ENCODE results near the gene FAM20A.

Gene FAM20A

GRCh38 chr17:68567581-68567980 lies 33.6 kb downstream of the FAM20A start:
- H3K36me3 ChIP-seq = no peaks in the 10 kb centered on the region
- H3K4me2 ChIP-seq = no peak overlapping the region
- no peaks in the 10 kb centered on the region for H4K20me1 ChIP-seq
- H3K9ac ChIP-seq = no peak overlapping the region
- no peak overlapping the region for H3K4me3 ChIP-seq
- no peak for TF ChIP-seq Cebpa-rat (IDR thresholded peaks at IDR 0.05)
- no peaks in the 10 kb centered on the region for H3K9me3 ChIP-seq
- H3K4me1 ChIP-seq = no peaks in the 10 kb centered on the region
- no peak overlapping the region for H3K27ac ChIP-seq
- no peaks in the 10 kb centered on the region for H3K27me3 ChIP-seq

- Histone ChIP-seq H3K9me3 (no peaks in the 10 kb centered on the region), H3K27me3 (no peaks in the 10 kb centered on the region), H3K27ac (no peak overlapping the region), H4K20me1 (no peaks in the 10 kb centered on the region), H3K4me2 (no peak overlapping the region), H3K9ac (no peak overlapping the region), H3K4me3 (no peak overlapping the region), H3K4me1 (no peaks in the 10 kb centered on the region), H3K36me3 (no peaks in the 10 kb centered on the region)
- TF ChIP-seq Cebpa-rat (IDR thresholded peaks at IDR 0.05) = no peak
Measured at GRCh38 chr17:68567035-68567434, 34.1 kb downstream of the FAM20A start.

GRCh38 chr17:68566442-68566738 lies 34.8 kb downstream of the FAM20A start:
- Histone ChIP-seq H3K4me3 (no peak overlapping the region), H3K4me1 (no peaks in the 10 kb centered on the region), H3K4me2 (no peak overlapping the region), H3K9ac (no peak overlapping the region), H3K36me3 (no peaks in the 10 kb centered on the region), H3K27ac (no peak overlapping the region), H4K20me1 (no peaks in the 10 kb centered on the region), H3K9me3 (no peaks in the 10 kb centered on the region), H3K27me3 (no peaks in the 10 kb centered on the region)
- no peak for TF ChIP-seq Cebpa-rat (IDR thresholded peaks at IDR 0.05)

DNA sequence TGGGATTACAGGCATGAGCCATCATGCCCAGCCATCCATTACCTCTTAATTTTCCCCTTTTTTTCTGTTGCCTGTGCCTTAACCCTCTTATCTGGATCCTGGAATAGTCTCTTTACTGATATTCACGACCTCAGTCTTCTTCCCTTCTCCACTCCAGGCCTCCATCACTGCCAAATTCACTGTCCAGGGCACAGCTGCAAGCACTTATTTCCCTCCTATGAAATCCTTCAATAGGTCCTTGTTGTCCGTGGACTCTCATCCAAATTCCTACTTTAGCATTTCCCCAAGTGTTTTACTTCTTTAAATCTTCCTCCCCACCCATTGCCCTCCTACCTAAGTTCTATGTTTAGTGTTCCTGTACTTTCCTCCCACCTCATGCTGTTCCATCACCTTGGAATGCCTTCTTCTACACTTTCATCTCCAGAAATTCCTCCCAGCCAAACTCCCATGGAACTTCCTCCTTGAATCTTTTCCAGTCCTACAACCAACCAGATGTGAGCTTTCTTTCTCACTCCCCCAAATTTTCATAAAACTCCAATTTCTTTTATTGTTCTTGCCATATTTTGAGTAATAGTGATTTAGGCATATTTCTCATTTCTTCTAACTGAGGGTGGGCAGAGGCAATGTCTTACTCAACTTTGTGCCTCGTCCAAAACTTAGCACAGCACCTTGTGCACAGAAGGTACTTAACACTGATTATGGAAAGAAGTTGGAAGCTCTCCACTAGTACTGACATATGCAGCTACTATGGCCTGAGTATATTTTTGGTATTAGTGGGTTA lies 35.3 kb downstream of the FAM20A start:
- Histone ChIP-seq H3K36me3 (no peaks in the 10 kb centered on the region), H3K9ac (no peak overlapping the region)

DNA sequence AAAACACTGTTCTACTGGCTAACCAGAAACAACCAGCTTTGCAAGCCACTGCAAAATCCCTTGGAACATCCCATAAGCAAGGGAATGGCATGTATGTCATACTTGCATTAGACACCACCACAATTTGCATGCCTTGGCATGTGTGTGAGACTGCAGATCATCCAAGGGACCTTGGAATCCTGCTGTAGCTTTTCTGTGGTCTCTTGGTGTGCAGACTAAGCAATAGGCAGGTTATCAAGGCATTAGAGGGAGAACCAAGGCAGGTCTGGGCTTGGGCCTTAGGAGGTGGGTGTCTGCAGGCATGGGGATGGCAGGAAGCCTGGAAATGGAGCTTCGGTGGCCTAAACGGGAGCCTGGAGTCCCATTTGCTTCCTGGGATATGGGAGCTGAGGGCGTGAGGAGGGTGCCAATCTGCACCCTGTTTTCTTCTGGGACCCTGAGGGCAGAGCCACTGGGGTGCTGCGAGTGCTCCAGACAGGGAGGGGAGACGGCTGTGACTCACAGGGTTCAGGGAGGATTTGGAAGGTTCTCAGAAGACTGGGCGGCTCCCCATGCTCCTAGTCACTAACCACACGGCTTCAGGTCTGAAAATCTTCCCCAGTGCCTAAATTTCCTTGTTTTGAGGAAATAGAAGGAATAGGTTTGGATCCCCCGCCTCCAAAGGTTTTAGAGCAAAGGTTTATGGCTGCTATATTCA lies 36.6 kb downstream of the FAM20A start:
- no peak for TF ChIP-seq Cebpa-rat (IDR thresholded peaks at IDR 0.05)
- no peaks in the 10 kb centered on the region for H3K27me3 ChIP-seq
- H4K20me1 ChIP-seq = no peaks in the 10 kb centered on the region
- no peaks in the 10 kb centered on the region for H3K4me1 ChIP-seq
- H3K27ac ChIP-seq = no peak overlapping the region
- no peaks in the 10 kb centered on the region for H3K36me3 ChIP-seq
- H3K9ac ChIP-seq = no peak overlapping the region
- H3K4me2 ChIP-seq = no peak overlapping the region
- H3K9me3 ChIP-seq = no peaks in the 10 kb centered on the region
- H3K4me3 ChIP-seq = no peak overlapping the region

More for the DNA sequence above, 35.3 kb downstream of the FAM20A start:
- Histone ChIP-seq H3K4me2 (no peak overlapping the region), H3K4me1 (no peaks in the 10 kb centered on the region), H3K27me3 (no peaks in the 10 kb centered on the region), H4K20me1 (no peaks in the 10 kb centered on the region), H3K4me3 (no peak overlapping the region), H3K27ac (no peak overlapping the region), H3K9me3 (no peaks in the 10 kb centered on the region)
- TF ChIP-seq Cebpa-rat (IDR thresholded peaks at IDR 0.05) = no peak

- H3K27ac ChIP-seq = no peak overlapping the region
- no peak overlapping the region for H3K4me3 ChIP-seq
- no peak overlapping the region for H3K9ac ChIP-seq
- no peak overlapping the region for H3K4me2 ChIP-seq
- no peaks in the 10 kb centered on the region for H4K20me1 ChIP-seq
- TF ChIP-seq Cebpa-rat (IDR thresholded peaks at IDR 0.05) = no peak
- H3K9me3 ChIP-seq = no peaks in the 10 kb centered on the region
- H3K36me3 ChIP-seq = no peaks in the 10 kb centered on the region
- H3K27me3 ChIP-seq = no peaks in the 10 kb centered on the region
- H3K4me1 ChIP-seq = no peaks in the 10 kb centered on the region
Measured at GRCh38 chr17:68562736-68563135, 38.4 kb downstream of the FAM20A start.

- Histone ChIP-seq H3K9ac (no peak overlapping the region), H3K27ac (no peak overlapping the region), H3K9me3 (no peaks in the 10 kb centered on the region), H3K27me3 (no peaks in the 10 kb centered on the region), H3K36me3 (no peaks in the 10 kb centered on the region), H4K20me1 (no peaks in the 10 kb centered on the region), H3K4me3 (no peak overlapping the region), H3K4me1 (peaks cover 10% of the 10 kb centered on the region; the same call in 1 of the 2 replicates), H3K4me2 (no peak overlapping the region)
- no peak for TF ChIP-seq Cebpa-rat (IDR thresholded peaks at IDR 0.05)
Measured at GRCh38 chr17:68560966-68561720, 40.0 kb downstream of the FAM20A start.

DNA sequence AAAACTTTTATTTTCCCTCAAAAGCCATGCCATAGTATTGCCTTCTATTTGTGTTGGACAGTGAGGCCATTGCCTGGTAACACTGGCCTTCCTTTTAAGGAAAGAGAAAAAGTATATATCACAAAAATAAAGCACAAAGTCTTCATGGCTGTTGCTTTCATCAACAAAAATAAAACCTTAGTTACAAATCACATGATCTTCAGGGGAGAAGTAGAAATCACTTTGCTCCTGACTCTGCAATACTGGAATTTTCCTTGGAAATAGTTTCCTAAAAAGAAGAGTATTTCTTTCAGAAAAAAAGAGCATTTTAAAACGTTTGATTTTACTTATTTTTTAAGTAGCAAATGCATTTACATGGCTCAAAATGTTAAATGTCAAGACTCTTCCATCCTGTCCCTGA lies 41.9 kb downstream of the FAM20A start:
- Histone ChIP-seq H3K27ac (no peak overlapping the region), H4K20me1 (no peaks in the 10 kb centered on the region), H3K4me2 (no peak overlapping the region), H3K9ac (no peak overlapping the region), H3K4me1 (peaks cover 10% of the 10 kb centered on the region; the same call in 1 of the 2 replicates), H3K9me3 (no peaks in the 10 kb centered on the region), H3K36me3 (no peaks in the 10 kb centered on the region), H3K27me3 (no peaks in the 10 kb centered on the region), H3K4me3 (no peak overlapping the region)
- TF ChIP-seq Cebpa-rat (IDR thresholded peaks at IDR 0.05) = no peak

DNA sequence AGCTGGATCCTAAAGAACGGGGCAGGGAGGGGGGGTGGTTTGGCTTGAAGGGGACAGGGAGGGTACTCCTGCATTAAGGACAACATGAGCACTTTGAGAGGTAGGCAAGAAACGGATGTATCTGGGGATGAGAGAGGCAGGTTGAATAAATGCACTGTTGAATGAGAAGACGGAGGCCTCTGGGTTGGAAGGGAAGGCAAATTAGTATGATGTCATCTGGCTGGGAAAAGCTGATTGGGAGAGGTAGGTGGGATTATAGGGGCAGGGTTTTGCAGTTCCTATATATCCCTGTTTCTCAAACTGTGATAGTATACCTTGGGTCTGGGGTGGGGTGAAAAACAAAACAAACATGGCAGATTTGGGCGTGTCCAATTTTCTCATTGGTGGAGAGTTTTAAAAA lies 44.6 kb downstream of the FAM20A start:
- H3K4me2 ChIP-seq = no peak overlapping the region; the same call in 1 of the 2 replicates
- H3K4me3 ChIP-seq = no peak overlapping the region
- no peaks in the 10 kb centered on the region for H4K20me1 ChIP-seq
- H3K4me1 ChIP-seq = peaks cover 10% of the 10 kb centered on the region; the same call in 1 of the 2 replicates
- H3K9ac ChIP-seq = no peak overlapping the region
- TF ChIP-seq Cebpa-rat (IDR thresholded peaks at IDR 0.05) = no peak
- H3K9me3 ChIP-seq = no peaks in the 10 kb centered on the region
- H3K27me3 ChIP-seq = no peaks in the 10 kb centered on the region
- no peaks in the 10 kb centered on the region for H3K36me3 ChIP-seq
- H3K27ac ChIP-seq = no peak overlapping the region
